ENCODE measurements around the gene PRR5L. TPM values are rescaled to one million over a fixed set of nuclear protein-coding genes. Genes with fewer than 3 reads are reported as not detected.

The PRR5L gene
- total RNA-seq, 4 donors from 2014 or later, result 8.8 to 29.7 (median 9.4) TPM

DNA sequence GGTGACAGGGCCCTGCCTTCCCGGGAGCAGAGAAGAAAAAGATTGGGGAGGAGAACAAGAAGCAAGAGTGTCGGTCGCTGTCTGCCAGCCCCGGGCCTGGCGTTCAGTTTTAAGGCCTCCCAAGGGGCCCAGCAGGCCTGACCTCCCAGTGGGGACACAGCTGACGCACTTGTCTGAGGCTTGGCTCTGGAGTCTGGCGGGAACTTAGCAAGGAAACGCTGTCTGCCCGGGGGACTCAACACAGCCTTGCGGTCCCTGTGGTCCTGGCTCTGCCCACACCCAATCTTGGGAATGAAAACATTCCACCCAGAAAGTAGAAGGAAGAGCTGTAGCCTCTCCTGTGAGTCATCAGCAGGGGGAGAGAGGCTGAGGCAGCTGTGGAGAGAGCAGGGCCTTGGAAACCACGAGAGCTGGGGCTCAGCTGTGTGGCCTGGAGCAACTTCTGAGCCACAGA, 159.6 kb downstream of the PRR5L start:
- DNase-seq (ENCODE audit: low spot score in 2 of 2), result peak; percentile 45 to 52
- H3K4me1 ChIP-seq, result peaks cover 0 to 43% (median 19%) of the 10 kb centered on the region in 4 donors
- H3K27ac ChIP-seq, result peak overlapping the region; percentile 41 to 85 (median 69)
- H3K4me3 ChIP-seq, result no peak overlapping the region
- no peaks in the 10 kb centered on the region for H3K9me3 ChIP-seq
- TF ChIP-seq, protein P1, sequence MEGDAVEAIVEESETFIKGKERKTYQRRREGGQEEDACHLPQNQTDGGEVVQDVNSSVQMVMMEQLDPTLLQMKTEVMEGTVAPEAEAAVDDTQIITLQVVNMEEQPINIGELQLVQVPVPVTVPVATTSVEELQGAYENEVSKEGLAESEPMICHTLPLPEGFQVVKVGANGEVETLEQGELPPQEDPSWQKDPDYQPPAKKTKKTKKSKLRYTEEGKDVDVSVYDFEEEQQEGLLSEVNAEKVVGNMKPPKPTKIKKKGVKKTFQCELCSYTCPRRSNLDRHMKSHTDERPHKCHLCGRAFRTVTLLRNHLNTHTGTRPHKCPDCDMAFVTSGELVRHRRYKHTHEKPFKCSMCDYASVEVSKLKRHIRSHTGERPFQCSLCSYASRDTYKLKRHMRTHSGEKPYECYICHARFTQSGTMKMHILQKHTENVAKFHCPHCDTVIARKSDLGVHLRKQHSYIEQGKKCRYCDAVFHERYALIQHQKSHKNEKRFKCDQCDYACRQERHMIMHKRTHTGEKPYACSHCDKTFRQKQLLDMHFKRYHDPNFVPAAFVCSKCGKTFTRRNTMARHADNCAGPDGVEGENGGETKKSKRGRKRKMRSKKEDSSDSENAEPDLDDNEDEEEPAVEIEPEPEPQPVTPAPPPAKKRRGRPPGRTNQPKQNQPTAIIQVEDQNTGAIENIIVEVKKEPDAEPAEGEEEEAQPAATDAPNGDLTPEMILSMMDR (IDR thresholded peaks at IDR 0.05), result no peak
- peak in 1 of 2 donors; percentile 43 for TF ChIP-seq EP300 (IDR thresholded peaks at IDR 0.05)
- WGBS, 2 donors, result 24 to 43% methylated on average over 9 to 10 of the region's 11 CpGs
- no peaks in the 10 kb centered on the region for H3K27me3 ChIP-seq
- H3K36me3 ChIP-seq, result peaks cover 0 to 10% (median 0%) of the 10 kb centered on the region in 3 donors

DNA sequence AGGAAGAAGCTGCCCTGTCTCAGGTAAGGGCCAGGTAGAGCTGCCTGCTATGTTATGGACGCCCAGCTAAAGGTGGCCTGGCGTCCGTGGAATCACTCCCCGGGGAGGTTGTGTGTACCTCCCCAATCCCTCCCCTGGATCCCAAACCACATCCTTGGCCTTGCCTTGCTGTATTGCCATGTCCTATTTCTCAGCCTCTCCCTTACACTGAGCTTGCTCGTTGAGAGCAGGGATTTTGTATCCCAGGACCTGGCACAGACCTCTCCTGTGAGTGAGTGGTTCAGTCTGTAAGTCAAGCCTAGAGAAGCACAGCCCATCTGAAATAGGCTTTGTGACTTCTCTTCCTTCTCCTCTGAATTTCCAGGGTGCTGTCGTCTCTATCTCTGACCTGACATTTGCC, 160.1 kb downstream of the PRR5L start:
- H3K4me3 ChIP-seq, result no peak overlapping the region
- WGBS, 2 donors, result 60 to 75% methylated on average over 6 of the region's 6 CpGs

DNA sequence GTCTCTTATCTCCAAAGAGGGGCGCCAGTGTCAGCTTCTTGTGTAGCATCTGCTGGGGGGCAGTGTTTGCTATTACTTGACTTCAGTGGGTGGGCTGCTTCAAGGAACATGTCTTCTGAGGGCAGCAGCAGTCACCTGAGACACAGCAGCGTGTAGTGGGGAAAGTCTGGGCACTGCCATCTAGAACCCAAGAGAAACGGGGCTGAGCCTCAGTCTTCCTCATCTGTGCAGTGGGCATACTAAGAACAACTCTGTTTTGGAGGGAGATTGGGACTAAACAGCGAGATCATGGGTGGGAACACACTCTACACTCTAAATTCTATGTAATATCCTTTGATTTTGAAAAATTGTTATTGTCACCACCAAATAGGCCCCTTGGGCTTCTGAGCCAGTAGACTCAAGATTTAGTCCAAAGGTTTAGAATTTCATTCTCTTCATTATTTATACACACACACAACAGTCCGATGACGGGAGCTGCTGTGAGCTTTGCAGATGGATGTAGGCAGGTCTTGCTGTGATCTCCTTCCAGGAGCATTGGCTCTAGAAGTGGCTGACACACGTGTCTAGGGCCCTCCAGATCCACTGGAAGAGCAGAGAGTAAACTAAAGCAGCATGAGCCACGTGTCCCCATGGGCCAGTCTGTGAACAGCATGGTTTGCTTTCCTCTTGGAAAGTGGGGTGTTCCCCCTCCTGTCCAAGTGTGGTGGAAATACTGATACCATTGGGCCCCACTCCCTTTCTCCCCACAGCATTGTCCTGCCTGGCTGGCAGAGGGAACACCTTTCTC, 162.2 kb downstream of the PRR5L start:
- no peak for TF ChIP-seq EP300 (IDR thresholded peaks at IDR 0.05)
- TF ChIP-seq POLR2A (IDR thresholded peaks at IDR 0.05), result no peak
- TF ChIP-seq, protein P1 (IDR thresholded peaks at IDR 0.05), result no peak
- Histone ChIP-seq H3K4me1 (peaks cover 0 to 27% (median 14%) of the 10 kb centered on the region in 4 donors), H3K9me3 (no peaks in the 10 kb centered on the region), H3K27me3 (no peaks in the 10 kb centered on the region), H3K36me3 (peaks cover 0 to 19% (median 0%) of the 10 kb centered on the region in 3 donors), H3K27ac (no peak overlapping the region), H3K4me3 (no peak overlapping the region)
- WGBS, 2 donors, result 85 to 89% methylated on average over 8 of the region's 8 CpGs
- DNase-seq (ENCODE audit: low spot score in 2 of 2), result no peak

More for the DNA sequence above, 160.1 kb downstream of the PRR5L start:
- Histone ChIP-seq H3K36me3 (peaks cover 0 to 12% (median 0%) of the 10 kb centered on the region in 3 donors), H3K9me3 (no peaks in the 10 kb centered on the region), H3K27me3 (no peaks in the 10 kb centered on the region), H3K27ac (peak overlapping the region; percentile 41 to 85 (median 69)), H3K4me1 (peaks cover 0 to 40% (median 17%) of the 10 kb centered on the region in 4 donors)
- TF ChIP-seq, protein P1 (IDR thresholded peaks at IDR 0.05), result no peak
- TF ChIP-seq EP300 (IDR thresholded peaks at IDR 0.05) (no peak), POLR2A (IDR thresholded peaks at IDR 0.05) (no peak)
- no peak for DNase-seq (ENCODE audit: low spot score in 2 of 2)

DNA sequence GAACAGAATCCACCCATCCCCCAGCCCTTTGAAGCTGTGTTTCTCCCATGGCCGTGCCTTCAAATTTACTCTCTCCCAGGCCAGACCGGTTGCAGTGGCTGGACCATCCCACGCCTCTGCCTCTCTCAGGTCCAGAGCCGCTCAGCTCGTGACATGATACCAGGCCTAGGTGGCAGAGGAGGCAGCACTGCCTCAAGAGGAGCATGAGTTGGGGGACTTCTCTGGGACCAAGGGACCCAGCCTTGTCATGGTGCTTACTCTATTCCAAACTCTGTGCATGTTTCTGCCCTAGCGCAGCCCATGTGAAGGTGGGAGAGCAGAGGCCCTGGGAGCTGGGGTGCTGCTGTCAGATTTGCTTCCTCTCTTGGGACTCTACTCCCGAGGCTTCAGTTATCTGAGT, 163.0 kb downstream of the PRR5L start:
- H3K36me3 ChIP-seq, result peaks cover 0 to 22% (median 0%) of the 10 kb centered on the region in 3 donors
- no peak overlapping the region for H3K4me3 ChIP-seq
- no peak for DNase-seq (ENCODE audit: low spot score in 2 of 2)
- H3K4me1 ChIP-seq, result peaks cover 0 to 23% (median 14%) of the 10 kb centered on the region in 4 donors
- no peaks in the 10 kb centered on the region for H3K27me3 ChIP-seq
- no peaks in the 10 kb centered on the region for H3K9me3 ChIP-seq
- TF ChIP-seq EP300 (IDR thresholded peaks at IDR 0.05) (no peak), POLR2A (IDR thresholded peaks at IDR 0.05) (no peak)
- TF ChIP-seq, protein P1 (IDR thresholded peaks at IDR 0.05), result no peak
- 84 to 91% methylated on average over 7 of the region's 7 CpGs for WGBS, 2 donors
- H3K27ac ChIP-seq, result no peak overlapping the region

DNA sequence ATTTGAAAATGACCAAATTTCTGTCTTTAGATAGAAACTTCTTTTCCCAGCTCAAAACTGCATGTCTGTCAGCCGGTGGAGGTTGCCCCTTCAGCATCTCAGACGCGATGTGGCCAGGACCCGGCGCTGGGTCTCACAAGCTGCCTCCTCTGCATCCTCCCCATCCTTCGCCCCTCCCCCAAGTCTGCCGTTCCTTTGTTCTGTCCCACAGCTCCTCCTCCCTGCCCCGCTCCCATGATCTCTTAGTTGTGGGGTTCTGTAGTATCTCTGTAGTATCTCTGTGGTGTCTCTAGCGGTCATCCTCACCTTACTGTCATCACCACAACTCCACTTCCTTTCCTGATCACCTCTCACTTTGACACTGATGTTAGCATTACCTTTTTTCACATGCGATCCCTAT, 164.1 kb downstream of the PRR5L start:
- no peak for TF ChIP-seq POLR2A (IDR thresholded peaks at IDR 0.05)
- TF ChIP-seq, protein P1 (IDR thresholded peaks at IDR 0.05), result no peak
- no peak for TF ChIP-seq EP300 (IDR thresholded peaks at IDR 0.05)
- H3K9me3 ChIP-seq, result no peaks in the 10 kb centered on the region
- 78 to 79% methylated on average over 10 of the region's 10 CpGs for WGBS, 2 donors
- H3K4me3 ChIP-seq, result no peak overlapping the region
- H3K4me1 ChIP-seq, result peaks cover 0 to 18% (median 12%) of the 10 kb centered on the region in 4 donors
- no peak overlapping the region for H3K27ac ChIP-seq
- H3K27me3 ChIP-seq, result no peaks in the 10 kb centered on the region
- peaks cover 0 to 22% (median 0%) of the 10 kb centered on the region in 3 donors for H3K36me3 ChIP-seq
- no peak for DNase-seq (ENCODE audit: low spot score in 2 of 2)

Data from tibial nerve (tissue), 4 donors.